Measurements from ENCODE around the gene IRF2BPL. TPM values are rescaled to one million over a fixed set of nuclear protein-coding genes. Genes with fewer than 3 reads are reported as not detected.

IRF2BPL gene
- total and polyA plus RNA-seq, 9 of the 15 experiments (the other 6 are each of a cell fraction or from before 2014, with no cell fraction given): 0.52 to 21.6 (median 2.5) TPM

GRCh38 chr14:76977793-76978720 is 50.5 kb downstream of the IRF2BPL start (continued):
- no peak for TF ChIP-seq NR2C1 (IDR thresholded peaks at IDR 0.05)
- no peak for TF ChIP-seq NR2C1 (tag; IDR thresholded peaks at IDR 0.05)
- TF ChIP-seq ZNF696 (CRISPR knock-in tag; conservative IDR thresholded peaks at IDR 0.05): no peak
- TF ChIP-seq NR3C1 (CRISPR knock-in tag; IDR thresholded peaks at IDR 0.05): no peak
- TF ChIP-seq NCOA1 (IDR thresholded peaks at IDR 0.05; ENCODE audit: low read depth): no peak
- TF ChIP-seq MTF1 (CRISPR knock-in tag; IDR thresholded peaks at IDR 0.05; ENCODE audit: borderline replicate concordance): no peak
- TF ChIP-seq GTF2F1 (IDR thresholded peaks at IDR 0.05; ENCODE audit: low read depth, low read length): no peak
- 0 out of 2 replicates have a peak, but pooled peaks have one; percentile 26 for TF ChIP-seq ZNF592 (IDR thresholded peaks at IDR 0.05)
- no peak for TF ChIP-seq MYBL2 (IDR thresholded peaks at IDR 0.05; ENCODE audit: low read depth)
- TF ChIP-seq MYBL2 (CRISPR knock-in tag; IDR thresholded peaks at IDR 0.05; ENCODE audit: borderline replicate concordance): no peak
- no peak for TF ChIP-seq ELK1 (CRISPR knock-in tag; IDR thresholded peaks at IDR 0.05)
- no peak for TF ChIP-seq TAF7 (tag; IDR thresholded peaks at IDR 0.05)
- no peak for TF ChIP-seq ZNF354B (CRISPR knock-in tag; IDR thresholded peaks at IDR 0.05)
- no peak for TF ChIP-seq THRB (CRISPR knock-in tag; conservative IDR thresholded peaks at IDR 0.05)
- TF ChIP-seq SAFB (IDR thresholded peaks at IDR 0.05; ENCODE audit: borderline replicate concordance, low read depth, low read length): no peak
- TF ChIP-seq BMI1 (IDR thresholded peaks at IDR 0.05; ENCODE audit: low read length): no peak
- 0 out of 2 replicates have a peak, but pooled peaks have one; percentile 37 for TF ChIP-seq HDGF (IDR thresholded peaks at IDR 0.05)
- no peak for TF ChIP-seq ZNF785 (CRISPR knock-in tag; IDR thresholded peaks at IDR 0.05)
- TF ChIP-seq ZNF766 (CRISPR knock-in tag; conservative IDR thresholded peaks at IDR 0.05): no peak
- no peak for TF ChIP-seq ZNF408 (CRISPR knock-in tag; IDR thresholded peaks at IDR 0.05; ENCODE audit: low read depth)
- no peak for TF ChIP-seq ZNF184 (CRISPR knock-in tag; IDR thresholded peaks at IDR 0.05)
- TF ChIP-seq ZC3H11A (IDR thresholded peaks at IDR 0.05; ENCODE audit: low read depth, low read length): no peak
- no peak for TF ChIP-seq ZNF695 (CRISPR knock-in tag; IDR thresholded peaks at IDR 0.05)
- TF ChIP-seq POLR2A (conservative IDR thresholded peaks at IDR 0.05): no peak
- no peak for TF ChIP-seq ZNF165 (CRISPR knock-in tag; IDR thresholded peaks at IDR 0.05; ENCODE audit: borderline replicate concordance)

Data from K562 (cell line).